Measurements from ENCODE around the gene CYB5B.

DNA sequence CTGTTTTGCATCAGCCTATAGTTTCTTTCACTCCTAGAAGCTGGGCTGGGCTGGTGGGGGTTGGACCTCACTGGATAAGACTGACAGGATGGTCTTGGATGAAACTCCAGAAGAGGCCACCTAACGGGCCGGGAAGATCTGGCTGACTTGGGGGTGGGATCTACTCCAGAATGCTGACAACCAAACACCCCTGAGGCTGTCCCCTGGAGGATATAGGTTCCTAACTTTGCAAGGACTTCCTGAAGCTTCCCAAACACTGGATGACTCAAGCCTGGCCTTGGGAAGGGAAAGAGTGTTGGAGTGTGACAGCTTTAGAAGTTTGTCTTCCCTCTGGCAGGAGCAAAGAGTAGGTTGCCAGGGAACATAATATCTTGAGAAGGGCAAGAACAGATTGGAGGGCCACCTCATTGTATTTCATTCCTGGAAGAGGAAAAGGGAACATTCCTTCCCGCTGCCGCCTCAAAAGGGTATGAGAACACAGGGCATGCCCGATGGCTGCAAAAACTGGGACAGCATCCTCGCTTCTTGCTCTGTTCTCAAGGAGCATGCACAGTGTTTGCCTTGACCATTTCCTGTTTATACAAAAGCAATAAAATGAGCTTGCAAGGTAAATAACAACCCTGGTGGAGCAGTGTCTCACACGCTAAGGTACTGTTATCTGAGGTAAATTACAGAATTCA lies 6.8 kb upstream of the CYB5B start:
- TF ChIP-seq, protein P1, sequence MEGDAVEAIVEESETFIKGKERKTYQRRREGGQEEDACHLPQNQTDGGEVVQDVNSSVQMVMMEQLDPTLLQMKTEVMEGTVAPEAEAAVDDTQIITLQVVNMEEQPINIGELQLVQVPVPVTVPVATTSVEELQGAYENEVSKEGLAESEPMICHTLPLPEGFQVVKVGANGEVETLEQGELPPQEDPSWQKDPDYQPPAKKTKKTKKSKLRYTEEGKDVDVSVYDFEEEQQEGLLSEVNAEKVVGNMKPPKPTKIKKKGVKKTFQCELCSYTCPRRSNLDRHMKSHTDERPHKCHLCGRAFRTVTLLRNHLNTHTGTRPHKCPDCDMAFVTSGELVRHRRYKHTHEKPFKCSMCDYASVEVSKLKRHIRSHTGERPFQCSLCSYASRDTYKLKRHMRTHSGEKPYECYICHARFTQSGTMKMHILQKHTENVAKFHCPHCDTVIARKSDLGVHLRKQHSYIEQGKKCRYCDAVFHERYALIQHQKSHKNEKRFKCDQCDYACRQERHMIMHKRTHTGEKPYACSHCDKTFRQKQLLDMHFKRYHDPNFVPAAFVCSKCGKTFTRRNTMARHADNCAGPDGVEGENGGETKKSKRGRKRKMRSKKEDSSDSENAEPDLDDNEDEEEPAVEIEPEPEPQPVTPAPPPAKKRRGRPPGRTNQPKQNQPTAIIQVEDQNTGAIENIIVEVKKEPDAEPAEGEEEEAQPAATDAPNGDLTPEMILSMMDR (IDR thresholded peaks at IDR 0.05; ENCODE audit: poor library complexity), result no peak
- no peak for TF ChIP-seq EZH2 (IDR thresholded peaks at IDR 0.05; ENCODE audit: borderline replicate concordance)
